Glutamatergic neuron (in vitro differentiated cells): ENCODE results near the gene GUCY2C. TPM values are rescaled to one million over a fixed set of nuclear protein-coding genes. Genes with fewer than 3 reads are reported as not detected.

Experiments used
- DNase-seq: peaks from one replicate; pipeline ENCODE4 v3.0.0; 2022
- H3K27ac Mint-ChIP-seq: one replicate; pipeline ENCODE4 v1.8.0; 2020; ENCODE audit warnings: mild to moderate bottlenecking, mixed read lengths, inconsistent platforms; ENCODE audit not compliant: unreplicated experiment
- H3K27me3 Mint-ChIP-seq: one replicate; pipeline ENCODE4 v1.8.0; 2020; ENCODE audit warnings: mild to moderate bottlenecking, moderate library complexity, mixed read lengths, inconsistent platforms; ENCODE audit not compliant: unreplicated experiment
- H3K36me3 Mint-ChIP-seq: one replicate; pipeline ENCODE4 v1.8.0; 2020; ENCODE audit warnings: mild to moderate bottlenecking, mixed read lengths, inconsistent platforms; ENCODE audit not compliant: unreplicated experiment
- H3K4me1 Mint-ChIP-seq: one replicate; pipeline ENCODE4 v1.8.0; 2020; ENCODE audit warnings: mild to moderate bottlenecking, low read depth, mixed read lengths, inconsistent platforms; ENCODE audit not compliant: unreplicated experiment
- H3K4me3 Mint-ChIP-seq: one replicate; pipeline ENCODE4 v1.8.0; 2020; ENCODE audit warnings: mild to moderate bottlenecking, mixed read lengths, inconsistent platforms; ENCODE audit not compliant: unreplicated experiment
- H3K9me3 Mint-ChIP-seq: one replicate; pipeline ENCODE4 v1.8.0; 2020; ENCODE audit warnings: mild to moderate bottlenecking, moderate library complexity, mixed read lengths, inconsistent platforms; ENCODE audit not compliant: unreplicated experiment
- total RNA-seq: library from RNA; stranded (reverse); fragmentation: NEBNext Ultra II Directional; extraction: Animal tissue kit (Norgen Biotek cat#: 25700); gene quantifications from one replicate; pipeline ENCODE4 v1.2.1, GENCODE V29; 2021; ENCODE audit not compliant: unreplicated experiment
- TF ChIP-seq, protein P1 (sequence below): fragments of 200-600 bp; sonication (generic); IDR thresholded peaks from one replicate; pipeline ENCODE4 v1.5.0; 2021; ENCODE audit not compliant: partially characterized antibody, unreplicated experiment

Gene GUCY2C
- total RNA-seq, 1 donor from 2014 or later: not detected

DNA sequence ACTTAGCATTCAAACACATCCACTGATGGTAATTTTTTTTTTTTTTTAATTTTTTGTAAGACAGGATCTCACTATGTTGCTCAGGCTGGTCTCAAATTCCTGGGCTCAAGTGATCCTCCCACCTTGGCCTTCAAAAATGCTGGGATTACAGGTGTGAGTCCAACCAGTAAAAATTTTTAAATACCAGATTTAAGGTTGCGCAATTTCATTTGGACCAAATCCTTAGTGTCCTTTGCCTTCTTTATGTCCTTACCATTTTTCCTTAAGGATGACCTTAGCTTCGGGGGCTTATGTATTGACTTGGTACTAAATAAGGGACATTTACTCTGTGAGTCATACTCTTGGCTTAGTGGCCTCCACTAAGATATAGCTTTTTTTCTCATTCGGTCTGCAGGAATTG lies 124.6 kb downstream of the GUCY2C start:
- no peak overlapping the region for H3K27ac Mint-ChIP-seq
- no peaks in the 10 kb centered on the region for H3K4me1 Mint-ChIP-seq
- TF ChIP-seq, protein P1, sequence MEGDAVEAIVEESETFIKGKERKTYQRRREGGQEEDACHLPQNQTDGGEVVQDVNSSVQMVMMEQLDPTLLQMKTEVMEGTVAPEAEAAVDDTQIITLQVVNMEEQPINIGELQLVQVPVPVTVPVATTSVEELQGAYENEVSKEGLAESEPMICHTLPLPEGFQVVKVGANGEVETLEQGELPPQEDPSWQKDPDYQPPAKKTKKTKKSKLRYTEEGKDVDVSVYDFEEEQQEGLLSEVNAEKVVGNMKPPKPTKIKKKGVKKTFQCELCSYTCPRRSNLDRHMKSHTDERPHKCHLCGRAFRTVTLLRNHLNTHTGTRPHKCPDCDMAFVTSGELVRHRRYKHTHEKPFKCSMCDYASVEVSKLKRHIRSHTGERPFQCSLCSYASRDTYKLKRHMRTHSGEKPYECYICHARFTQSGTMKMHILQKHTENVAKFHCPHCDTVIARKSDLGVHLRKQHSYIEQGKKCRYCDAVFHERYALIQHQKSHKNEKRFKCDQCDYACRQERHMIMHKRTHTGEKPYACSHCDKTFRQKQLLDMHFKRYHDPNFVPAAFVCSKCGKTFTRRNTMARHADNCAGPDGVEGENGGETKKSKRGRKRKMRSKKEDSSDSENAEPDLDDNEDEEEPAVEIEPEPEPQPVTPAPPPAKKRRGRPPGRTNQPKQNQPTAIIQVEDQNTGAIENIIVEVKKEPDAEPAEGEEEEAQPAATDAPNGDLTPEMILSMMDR: no peak
- no peaks in the 10 kb centered on the region for H3K9me3 Mint-ChIP-seq
- peaks cover 5% of the 10 kb centered on the region for H3K27me3 Mint-ChIP-seq
- H3K4me3 Mint-ChIP-seq: no peak overlapping the region
- no peak for DNase-seq
- H3K36me3 Mint-ChIP-seq: no peaks in the 10 kb centered on the region

DNA sequence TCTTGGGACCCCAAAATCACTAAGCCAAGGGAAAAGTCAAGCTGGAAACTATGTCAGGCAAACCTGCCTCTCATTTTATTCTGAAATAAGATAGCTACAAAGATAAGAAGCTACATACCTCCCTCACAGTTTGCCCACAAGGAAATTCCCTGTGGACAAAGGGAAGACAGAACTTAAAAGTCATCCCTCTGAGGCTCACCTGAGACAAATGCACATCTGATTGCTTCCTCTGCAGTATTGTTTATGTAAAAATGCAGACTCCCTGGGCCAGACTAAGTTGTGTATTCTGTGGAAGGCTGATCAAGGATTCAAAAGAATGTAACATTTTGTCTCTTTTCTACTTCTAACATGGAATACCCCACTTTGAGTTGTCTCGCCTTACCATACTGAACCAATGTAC lies 126.2 kb downstream of the GUCY2C start:
- TF ChIP-seq, protein P1: no peak
- Mint-ChIP-seq H3K4me3 (no peak overlapping the region), H3K27ac (no peak overlapping the region), H3K9me3 (peaks cover 2% of the 10 kb centered on the region), H3K4me1 (peaks cover 2% of the 10 kb centered on the region), H3K36me3 (no peaks in the 10 kb centered on the region), H3K27me3 (peaks cover 5% of the 10 kb centered on the region)
- DNase-seq: no peak

DNA sequence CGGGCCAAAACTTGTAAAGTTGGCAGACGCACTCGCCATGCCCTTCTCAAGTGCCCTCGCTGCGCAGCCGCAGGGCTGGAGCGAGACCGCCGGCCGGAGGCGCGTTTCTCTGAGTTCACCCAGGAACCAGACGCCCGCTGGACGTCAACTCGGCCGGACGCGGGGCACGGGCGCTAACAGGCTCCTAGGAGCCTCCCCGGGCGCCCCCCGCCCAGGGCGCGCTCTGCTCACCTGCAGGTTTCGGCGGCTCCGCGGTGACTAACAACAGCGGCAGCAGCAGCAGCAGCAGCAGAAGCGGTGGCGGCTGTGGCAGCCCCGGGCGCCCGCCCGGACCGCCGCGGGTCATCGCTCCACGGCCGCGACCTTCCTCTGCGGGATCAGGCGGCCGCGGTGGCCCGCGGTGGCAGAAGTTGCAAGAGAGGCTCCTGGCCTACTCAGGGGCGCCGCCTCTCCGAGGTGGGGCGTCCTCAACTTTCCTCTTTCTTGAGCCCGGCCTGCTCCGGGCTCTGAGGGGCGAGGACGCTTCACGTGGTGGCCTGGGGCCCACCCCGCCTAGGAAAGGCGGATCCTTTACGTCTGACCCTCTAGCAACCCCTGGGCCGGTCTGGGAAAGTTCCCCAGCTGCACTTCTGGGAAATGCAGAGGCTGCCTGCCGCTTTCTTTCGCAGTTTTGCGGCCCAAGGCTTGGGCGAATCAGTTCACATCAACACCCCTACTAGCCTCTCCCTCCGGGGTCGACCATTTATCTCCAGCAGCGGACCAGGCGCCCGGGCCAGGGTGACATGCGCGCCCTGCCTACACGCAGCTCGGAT lies 128.8 kb downstream of the GUCY2C start, which contains the start of gene PLBD1:
PLBD1 (minus strand) TSS at position 533 of the 812 bp plus-strand sequence; CDS start at position 346, 187 bp downstream.
- Mint-ChIP-seq H3K36me3 (no peaks in the 10 kb centered on the region), H3K27ac (no peak within 1 kb of the TSS), H3K9me3 (peaks cover 2% of the 10 kb centered on the region), H3K4me3 (peak within 1 kb of the TSS; percentile 75), H3K27me3 (peaks cover 5% of the 10 kb centered on the region), H3K4me1 (peaks cover 2% of the 10 kb centered on the region)
- TF ChIP-seq, protein P1: no peak
- peak; percentile 42 for DNase-seq

DNA sequence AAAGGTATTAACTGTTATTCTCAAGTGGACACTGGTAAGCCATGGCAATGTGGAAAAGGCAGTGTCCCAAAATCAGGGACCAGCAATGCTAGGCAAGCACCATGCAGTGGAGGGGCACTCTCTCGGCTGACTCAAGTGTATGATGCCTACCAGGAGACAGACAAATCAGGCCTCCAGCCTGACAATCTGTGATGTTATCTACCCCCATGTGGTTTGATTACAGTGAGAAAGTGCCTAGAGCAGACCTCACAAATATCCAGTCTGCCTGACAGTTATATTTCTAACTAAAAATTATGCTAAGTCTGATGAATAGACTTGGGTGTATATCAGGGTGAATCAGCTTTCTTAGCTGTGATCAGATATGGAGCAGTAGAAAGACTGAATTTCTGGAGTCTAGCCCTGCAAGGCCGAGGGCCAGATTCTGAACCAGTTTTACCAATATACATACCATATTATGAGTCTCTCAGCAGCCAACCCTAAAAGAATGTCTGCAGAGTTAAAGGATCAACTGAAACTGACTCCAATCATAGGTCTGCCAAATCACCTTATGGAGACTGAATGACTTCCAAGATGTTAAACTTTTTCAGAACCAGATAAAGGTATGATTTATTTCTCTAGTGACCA lies 132.0 kb downstream of the GUCY2C start:
- TF ChIP-seq, protein P1: no peak
- DNase-seq: no peak
- H3K4me3 Mint-ChIP-seq: no peak overlapping the region

DNA sequence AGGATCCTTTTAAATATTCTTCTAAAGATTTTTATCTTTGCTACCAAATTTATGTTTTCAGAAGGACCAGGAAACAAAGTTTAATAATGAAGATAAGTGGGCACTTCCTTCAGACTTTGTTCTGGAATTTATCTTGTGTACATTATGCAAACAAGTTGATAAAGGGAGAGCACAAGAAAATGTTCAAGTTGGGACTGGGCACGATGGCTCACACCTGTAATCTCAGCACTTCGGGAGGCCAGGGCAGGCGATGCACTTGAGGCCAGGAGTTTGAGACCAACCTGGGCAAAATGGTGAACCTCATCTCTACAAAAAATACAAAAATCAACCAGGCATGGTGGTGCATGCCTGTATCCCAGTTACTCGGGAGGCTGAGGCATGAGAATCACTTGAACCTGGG lies 133.4 kb downstream of the GUCY2C start:
- Mint-ChIP-seq H3K36me3 (no peaks in the 10 kb centered on the region), H3K4me3 (no peak overlapping the region), H3K27ac (no peak overlapping the region), H3K27me3 (peaks cover under 1% of the 10 kb centered on the region), H3K9me3 (peaks cover 4% of the 10 kb centered on the region), H3K4me1 (peaks cover 2% of the 10 kb centered on the region)
- no peak for DNase-seq
- TF ChIP-seq, protein P1: no peak

More for the DNA sequence above, 132.0 kb downstream of the GUCY2C start:
- Mint-ChIP-seq H3K27me3 (peaks cover 5% of the 10 kb centered on the region), H3K27ac (no peak overlapping the region), H3K36me3 (no peaks in the 10 kb centered on the region), H3K9me3 (peaks cover 4% of the 10 kb centered on the region), H3K4me1 (peaks cover 2% of the 10 kb centered on the region)
